Spleen (tissue), 7 donors: ENCODE data around the gene FOXE3.

Experiments used
- POLR2A ChIP-seq, 3 donors: fragments of 450-650 bp; IDR thresholded peaks; one replicate each; pipeline ENCODE4 v1.5.1; 2017; ENCODE audit warnings: antibody characterized with exemption in 3 of 3, mild to moderate bottlenecking in 1 of 3
- TF ChIP-seq, protein P1 (sequence below), 11 experiments: fragments of 200-600 bp in 7 of 11; fragments of 450-650 bp in 4 of 11; sonication (generic) in 4 of 11; IDR thresholded peaks in 8 of 11; conservative IDR thresholded peaks in 3 of 11; 1 replicate in 7 of 11; 2 replicates in 4 of 11; pipeline versions ENCODE4 v1.4.0 to v1.8.0; 2016 to 2021; ENCODE audit warnings: antibody characterized with exemption in 11 of 11, inconsistent platforms in 4 of 11, mild to moderate bottlenecking in 1 of 11
- donor health status: DM: no; HTN: no; CAD: no; lungs with moderate emphysema.
- donor health status: DM: no; HTN: no; CAD: no.
- donor health status: DM: no; HTN: no; CAD: no.

DNA sequence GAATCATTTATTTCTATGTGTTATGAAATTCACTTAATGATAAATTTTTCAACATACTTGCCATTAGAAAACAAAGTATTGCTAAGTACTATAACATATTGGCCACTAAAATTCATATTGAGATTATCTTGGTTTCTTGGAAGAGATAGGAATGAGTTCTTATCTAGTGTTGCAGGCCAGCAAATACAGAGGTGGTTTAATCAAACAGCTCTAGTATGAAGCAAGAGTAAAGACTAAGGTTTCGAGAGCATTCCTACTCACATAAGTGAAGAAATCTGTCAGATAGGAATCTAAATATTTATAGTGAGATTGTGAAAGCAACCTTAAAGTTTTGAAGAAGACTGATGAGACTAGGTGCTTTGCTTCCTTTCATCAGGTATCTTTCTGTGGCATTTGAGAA is 37.9 kb upstream of the FOXE3 start:
- TF ChIP-seq, protein P1, sequence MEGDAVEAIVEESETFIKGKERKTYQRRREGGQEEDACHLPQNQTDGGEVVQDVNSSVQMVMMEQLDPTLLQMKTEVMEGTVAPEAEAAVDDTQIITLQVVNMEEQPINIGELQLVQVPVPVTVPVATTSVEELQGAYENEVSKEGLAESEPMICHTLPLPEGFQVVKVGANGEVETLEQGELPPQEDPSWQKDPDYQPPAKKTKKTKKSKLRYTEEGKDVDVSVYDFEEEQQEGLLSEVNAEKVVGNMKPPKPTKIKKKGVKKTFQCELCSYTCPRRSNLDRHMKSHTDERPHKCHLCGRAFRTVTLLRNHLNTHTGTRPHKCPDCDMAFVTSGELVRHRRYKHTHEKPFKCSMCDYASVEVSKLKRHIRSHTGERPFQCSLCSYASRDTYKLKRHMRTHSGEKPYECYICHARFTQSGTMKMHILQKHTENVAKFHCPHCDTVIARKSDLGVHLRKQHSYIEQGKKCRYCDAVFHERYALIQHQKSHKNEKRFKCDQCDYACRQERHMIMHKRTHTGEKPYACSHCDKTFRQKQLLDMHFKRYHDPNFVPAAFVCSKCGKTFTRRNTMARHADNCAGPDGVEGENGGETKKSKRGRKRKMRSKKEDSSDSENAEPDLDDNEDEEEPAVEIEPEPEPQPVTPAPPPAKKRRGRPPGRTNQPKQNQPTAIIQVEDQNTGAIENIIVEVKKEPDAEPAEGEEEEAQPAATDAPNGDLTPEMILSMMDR (IDR thresholded peaks at IDR 0.05 in 8 of 11, conservative IDR thresholded peaks at IDR 0.05 in 3 of 11) = no peak
- TF ChIP-seq POLR2A (IDR thresholded peaks at IDR 0.05) = no peak
